ENCODE data around the gene RALGAPA2. TPM values are rescaled to one million over a fixed set of nuclear protein-coding genes. Genes with fewer than 3 reads are reported as not detected.

RALGAPA2 gene
- total RNA-seq, 1 donor from 2014 or later = 88.9 TPM

DNA sequence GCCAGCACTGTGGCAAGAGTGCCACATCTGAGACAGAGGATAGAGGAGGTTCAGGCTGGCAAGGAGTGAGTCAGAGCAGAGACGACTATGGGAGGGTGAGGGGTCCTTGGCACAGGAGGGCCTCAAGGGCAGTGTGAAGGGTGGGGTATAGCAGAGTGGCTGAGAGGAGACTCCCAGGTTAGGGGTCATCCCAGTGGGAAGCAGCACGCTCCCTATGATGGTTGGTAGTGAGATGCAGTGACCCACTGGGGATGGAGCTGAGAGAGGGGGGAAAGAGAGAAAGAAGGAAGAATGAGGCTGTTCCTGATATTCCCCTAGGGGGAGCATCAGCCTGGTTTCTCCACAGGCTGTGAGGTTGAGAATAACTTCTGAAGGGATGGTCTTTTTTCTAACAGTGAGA lies 247.2 kb downstream of the RALGAPA2 start:
- ATAC-seq = peak; percentile 39
- intact Hi-C loops (cut with DNase I) = no loop called here

GRCh38 chr20:20463933-20464374 lies 248.5 kb downstream of the RALGAPA2 start:
- H3K36me3 ChIP-seq = peaks cover 21% of the 10 kb centered on the region
- no peak for ATAC-seq
- no peaks in the 10 kb centered on the region for H3K4me1 ChIP-seq
- H3K27ac ChIP-seq = no peak overlapping the region
- H3K4me3 ChIP-seq = no peak overlapping the region
- no peak for DNase-seq
- TF ChIP-seq, protein P1, sequence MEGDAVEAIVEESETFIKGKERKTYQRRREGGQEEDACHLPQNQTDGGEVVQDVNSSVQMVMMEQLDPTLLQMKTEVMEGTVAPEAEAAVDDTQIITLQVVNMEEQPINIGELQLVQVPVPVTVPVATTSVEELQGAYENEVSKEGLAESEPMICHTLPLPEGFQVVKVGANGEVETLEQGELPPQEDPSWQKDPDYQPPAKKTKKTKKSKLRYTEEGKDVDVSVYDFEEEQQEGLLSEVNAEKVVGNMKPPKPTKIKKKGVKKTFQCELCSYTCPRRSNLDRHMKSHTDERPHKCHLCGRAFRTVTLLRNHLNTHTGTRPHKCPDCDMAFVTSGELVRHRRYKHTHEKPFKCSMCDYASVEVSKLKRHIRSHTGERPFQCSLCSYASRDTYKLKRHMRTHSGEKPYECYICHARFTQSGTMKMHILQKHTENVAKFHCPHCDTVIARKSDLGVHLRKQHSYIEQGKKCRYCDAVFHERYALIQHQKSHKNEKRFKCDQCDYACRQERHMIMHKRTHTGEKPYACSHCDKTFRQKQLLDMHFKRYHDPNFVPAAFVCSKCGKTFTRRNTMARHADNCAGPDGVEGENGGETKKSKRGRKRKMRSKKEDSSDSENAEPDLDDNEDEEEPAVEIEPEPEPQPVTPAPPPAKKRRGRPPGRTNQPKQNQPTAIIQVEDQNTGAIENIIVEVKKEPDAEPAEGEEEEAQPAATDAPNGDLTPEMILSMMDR (IDR thresholded peaks at IDR 0.05) = no peak
- intact Hi-C loops (cut with DNase I) = no loop called here
- H3K27me3 ChIP-seq = no peaks in the 10 kb centered on the region
- H3K9me3 ChIP-seq = no peaks in the 10 kb centered on the region

More for the DNA sequence above, 247.2 kb downstream of the RALGAPA2 start:
- Histone ChIP-seq H3K36me3 (peaks cover 31% of the 10 kb centered on the region), H3K4me1 (no peaks in the 10 kb centered on the region), H3K9me3 (no peaks in the 10 kb centered on the region), H3K4me3 (no peak overlapping the region), H3K27ac (no peak overlapping the region), H3K27me3 (no peaks in the 10 kb centered on the region)
- DNase-seq = no peak
- TF ChIP-seq, protein P1 (IDR thresholded peaks at IDR 0.05) = no peak

GRCh38 chr20:20462185-20462584 lies 250.3 kb downstream of the RALGAPA2 start:
- H3K4me1 ChIP-seq = no peaks in the 10 kb centered on the region
- H3K27ac ChIP-seq = no peak overlapping the region
- DNase-seq = no peak
- intact Hi-C loops (cut with DNase I) = no loop called here
- H3K27me3 ChIP-seq = no peaks in the 10 kb centered on the region
- H3K4me3 ChIP-seq = no peak overlapping the region
- peaks cover 23% of the 10 kb centered on the region for H3K36me3 ChIP-seq
- TF ChIP-seq, protein P1 (IDR thresholded peaks at IDR 0.05) = no peak
- H3K9me3 ChIP-seq = no peaks in the 10 kb centered on the region
- ATAC-seq = no peak

DNA sequence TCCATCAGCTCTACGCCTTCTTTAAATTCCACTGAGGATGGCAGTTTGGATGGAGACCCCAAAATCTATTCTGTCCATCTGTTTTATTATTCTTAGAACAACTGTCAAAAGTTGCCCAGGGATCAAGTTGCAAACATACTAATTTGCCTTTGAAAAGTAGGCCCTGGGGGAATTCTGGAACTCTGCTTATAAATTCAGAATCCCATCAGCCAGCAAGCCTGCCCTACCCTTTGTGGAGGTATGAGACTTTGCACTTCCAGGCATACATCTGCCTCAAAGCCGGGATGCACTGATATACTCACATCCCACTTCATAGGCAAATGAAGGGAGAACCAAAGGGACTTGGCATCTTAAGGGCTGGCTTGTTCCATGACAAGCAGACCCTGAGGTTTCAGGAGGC lies 250.9 kb downstream of the RALGAPA2 start:
- DNase-seq (no peak), ATAC-seq (no peak)
- H3K36me3 ChIP-seq = peaks cover 27% of the 10 kb centered on the region
- H3K27ac ChIP-seq = no peak overlapping the region
- no peaks in the 10 kb centered on the region for H3K4me1 ChIP-seq
- TF ChIP-seq, protein P1 (IDR thresholded peaks at IDR 0.05) = no peak
- intact Hi-C loops (cut with DNase I) = no loop called here
- H3K9me3 ChIP-seq = no peaks in the 10 kb centered on the region
- no peak overlapping the region for H3K4me3 ChIP-seq
- no peaks in the 10 kb centered on the region for H3K27me3 ChIP-seq

DNA sequence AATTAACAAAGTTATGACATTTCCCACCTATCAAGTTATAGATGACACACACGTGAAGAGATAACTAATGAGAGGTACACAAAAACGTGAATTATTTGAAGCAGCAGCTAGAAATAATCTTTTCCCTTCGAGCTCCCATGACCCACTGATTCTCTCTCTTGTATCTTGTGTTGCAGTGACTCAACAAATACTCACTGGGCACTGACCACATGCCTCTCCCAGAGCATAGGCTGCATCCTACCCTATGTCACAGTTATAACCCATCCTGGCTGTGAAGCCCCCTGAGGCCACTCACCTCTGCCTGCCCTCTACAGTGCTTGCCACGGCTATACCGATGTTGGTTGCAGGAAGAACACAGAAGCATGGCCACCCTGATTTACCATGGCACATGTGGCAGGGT lies 252.7 kb downstream of the RALGAPA2 start:
- TF ChIP-seq, protein P1 (IDR thresholded peaks at IDR 0.05) = no peak
- H3K4me1 ChIP-seq = no peaks in the 10 kb centered on the region
- H3K27me3 ChIP-seq = no peaks in the 10 kb centered on the region
- H3K9me3 ChIP-seq = no peaks in the 10 kb centered on the region
- H3K36me3 ChIP-seq = peaks cover 30% of the 10 kb centered on the region
- ATAC-seq = no peak
- intact Hi-C loops (cut with DNase I) = no loop called here
- H3K27ac ChIP-seq = no peak overlapping the region
- H3K4me3 ChIP-seq = no peak overlapping the region
- no peak for DNase-seq
